HG03159 (cell line): ENCODE data around the gene BACE2.

Source experiments
- ATAC-seq: cut with Tn5 transposase; IDR thresholded peaks from one replicate; pipeline ENCODE4 v1.9.1; 2021; ENCODE audit warnings: mild to moderate bottlenecking, moderate library complexity; ENCODE audit not compliant: unreplicated experiment

The BACE2 gene

DNA sequence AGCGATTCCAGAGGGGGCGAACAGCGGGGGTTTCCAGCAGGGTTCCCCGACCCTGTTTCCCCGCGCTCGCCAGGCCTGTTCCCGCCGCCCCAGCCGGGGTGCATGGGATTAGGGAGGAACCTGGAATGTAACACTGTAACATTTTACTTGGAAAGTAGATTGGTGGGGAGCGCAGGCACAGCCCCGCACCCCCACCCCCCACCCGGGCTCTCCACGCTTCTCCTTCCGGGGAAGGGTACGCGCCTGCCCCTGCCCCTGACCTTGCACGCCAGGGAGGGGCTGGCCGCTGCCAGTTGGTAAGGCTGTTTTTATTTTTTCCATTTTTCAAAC lies 149.1 kb downstream of the BACE2 start:
- ATAC-seq, result no peak

DNA sequence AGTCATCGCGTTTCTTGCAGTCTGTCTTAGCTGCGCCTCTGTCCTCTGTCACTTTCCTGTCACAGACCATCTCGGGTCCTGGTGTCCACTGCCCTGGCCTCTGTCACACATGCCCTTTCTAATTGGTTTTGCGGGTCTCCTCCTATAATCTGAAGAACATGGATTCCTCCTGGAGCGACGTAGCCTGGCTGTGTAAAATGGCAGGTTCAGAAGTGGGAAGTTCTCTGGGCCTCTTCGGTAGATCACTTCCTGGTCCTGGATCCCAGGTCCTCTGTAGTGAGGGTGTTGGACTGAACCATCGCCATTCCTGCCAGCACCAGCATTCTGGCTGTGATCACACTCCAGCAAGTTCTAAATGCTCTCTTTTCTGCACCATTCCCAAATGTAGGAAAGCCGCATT lies 149.5 kb downstream of the BACE2 start:
- no peak for ATAC-seq

DNA sequence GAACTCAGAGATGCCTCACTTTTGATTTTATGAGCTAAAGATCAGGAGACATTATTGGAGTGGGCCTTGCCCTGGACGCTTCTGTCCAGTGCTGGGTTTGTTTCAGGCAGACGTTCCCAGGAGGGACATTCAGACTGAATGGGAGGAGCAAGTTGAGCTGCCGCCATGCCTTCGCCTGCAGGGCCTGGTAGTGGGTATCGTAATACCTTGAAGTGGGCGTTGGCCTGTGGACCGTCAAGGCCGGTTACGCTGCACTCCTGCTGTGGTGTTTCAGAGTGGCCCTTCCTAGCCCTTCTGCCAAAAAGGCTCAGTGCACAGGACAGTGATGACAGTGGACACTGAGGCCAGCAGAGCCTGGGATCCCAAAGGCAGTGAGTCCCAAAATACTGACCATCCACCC lies 150.3 kb downstream of the BACE2 start:
- ATAC-seq, result no peak

DNA sequence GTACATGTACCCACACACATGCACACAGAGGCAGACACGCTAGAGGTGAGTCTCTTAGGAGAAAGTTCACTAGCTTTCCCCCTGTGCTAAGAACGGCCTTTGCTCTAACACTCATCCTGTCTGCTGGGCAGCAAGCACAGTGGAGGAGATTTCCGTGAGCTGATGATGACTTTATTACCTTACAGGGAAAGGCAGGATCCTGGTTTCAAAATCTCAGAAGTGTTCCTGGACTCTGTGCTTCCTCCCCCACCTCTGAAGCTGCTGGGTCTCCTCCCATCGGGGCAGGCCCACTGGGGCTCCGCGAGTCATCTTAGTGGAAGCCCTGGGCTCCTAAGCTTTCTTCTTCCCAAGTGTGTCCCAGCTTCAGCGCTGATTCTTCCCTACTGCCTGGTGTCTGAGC lies 151.3 kb downstream of the BACE2 start:
- ATAC-seq, result no peak

DNA sequence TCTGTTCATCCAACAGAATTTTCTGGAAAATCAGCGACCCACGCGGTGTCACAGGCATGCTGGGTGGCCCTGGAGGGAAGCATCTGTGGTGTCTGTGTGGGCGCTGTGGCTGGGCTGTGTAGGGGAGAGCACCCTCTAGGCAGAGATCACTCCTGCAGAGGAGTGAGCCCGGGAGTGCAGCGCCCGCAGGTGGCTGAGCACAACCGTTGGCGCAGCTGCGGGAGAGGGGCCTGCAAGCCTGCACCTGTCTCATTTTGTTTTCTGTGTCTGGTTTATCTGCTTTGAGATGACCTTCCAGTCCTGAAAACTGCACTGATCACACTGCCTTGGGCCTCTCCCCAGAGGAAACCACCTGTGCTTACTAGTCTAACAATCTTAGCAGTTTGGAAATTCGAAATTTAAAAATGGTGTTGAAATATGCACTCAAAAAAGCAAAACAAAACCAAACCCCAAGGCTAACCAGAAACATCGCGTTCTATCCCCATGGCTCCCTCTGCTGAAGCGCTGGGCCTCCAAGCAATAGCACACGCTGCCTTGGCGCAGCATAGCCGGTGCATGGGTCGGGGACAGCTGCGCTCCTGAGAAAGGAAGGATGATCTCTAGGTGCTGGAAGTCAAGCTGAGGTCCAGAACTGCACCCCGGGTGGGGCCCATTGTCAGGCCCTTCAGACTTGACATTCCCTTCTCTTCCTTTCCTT lies 153.4 kb downstream of the BACE2 start:
- ATAC-seq, result no peak

DNA sequence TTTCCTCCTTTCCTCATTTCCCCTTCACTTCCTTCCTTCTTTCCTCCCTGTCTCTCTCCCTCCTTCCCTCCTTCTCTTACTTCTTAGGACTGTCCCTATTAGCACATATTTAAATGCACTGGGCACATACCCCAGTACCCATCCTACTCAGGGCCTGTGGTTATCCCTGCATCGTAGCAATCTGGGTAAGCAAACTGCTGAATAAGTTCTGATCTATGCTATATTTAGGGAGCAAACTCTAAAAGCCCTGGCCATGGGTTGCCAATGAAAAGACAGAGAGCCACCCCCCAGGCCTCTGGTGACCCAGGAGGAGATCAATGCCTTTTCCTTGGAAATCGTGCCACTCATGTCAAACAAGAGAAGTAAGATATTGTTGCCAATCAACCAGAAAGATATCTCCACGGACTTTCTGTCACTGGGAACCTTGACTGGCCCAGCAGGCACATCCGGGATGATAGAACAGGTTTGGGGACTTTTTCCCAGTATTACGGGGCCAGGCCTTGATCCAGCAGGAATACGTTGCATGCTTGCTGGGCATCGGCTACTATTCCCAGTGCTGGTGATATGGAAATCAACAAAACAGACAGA lies 154.0 kb downstream of the BACE2 start:
- ATAC-seq, result no peak

DNA sequence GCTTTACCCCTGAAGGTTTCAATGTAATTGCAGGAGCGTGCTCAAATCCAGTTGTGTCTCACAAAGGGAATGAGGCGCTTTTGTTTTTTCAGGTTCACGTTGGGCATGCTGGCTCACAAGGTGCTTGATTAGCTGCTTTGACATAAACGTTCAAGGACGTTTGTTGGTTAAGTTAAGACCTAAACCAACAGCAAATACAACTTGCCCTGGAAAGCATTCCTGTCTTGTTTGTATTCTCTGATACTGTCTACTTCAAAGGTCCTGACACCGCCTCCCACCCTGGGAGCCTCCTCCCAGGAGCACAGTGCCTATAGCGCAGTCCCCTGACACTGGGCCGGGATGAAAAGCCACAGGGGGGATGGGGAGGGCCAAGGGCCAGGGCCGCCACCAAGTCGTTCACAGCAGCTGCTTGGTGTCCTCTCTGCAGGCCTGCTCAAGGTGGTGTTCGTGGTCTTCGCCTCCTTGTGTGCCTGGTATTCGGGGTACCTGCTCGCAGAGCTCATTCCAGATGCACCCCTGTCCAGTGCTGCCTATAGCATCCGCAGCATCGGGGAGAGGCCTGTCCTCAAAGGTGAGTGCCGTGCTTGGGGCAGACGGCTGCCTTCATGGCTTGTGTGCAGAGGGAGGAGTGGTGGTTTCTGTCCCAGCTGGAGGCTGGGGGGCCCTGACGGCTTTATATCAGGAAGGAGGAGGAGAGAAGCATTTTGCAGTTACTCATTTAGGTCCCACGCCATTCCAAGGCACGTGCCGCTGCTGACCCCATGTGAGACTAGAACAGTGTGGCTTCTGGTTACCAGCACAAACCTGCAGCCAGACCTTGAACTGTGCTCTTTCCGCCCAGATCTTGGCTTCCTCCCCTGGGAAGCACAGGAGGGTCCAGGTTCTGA lies 154.8 kb downstream of the BACE2 start:
- no peak for ATAC-seq

DNA sequence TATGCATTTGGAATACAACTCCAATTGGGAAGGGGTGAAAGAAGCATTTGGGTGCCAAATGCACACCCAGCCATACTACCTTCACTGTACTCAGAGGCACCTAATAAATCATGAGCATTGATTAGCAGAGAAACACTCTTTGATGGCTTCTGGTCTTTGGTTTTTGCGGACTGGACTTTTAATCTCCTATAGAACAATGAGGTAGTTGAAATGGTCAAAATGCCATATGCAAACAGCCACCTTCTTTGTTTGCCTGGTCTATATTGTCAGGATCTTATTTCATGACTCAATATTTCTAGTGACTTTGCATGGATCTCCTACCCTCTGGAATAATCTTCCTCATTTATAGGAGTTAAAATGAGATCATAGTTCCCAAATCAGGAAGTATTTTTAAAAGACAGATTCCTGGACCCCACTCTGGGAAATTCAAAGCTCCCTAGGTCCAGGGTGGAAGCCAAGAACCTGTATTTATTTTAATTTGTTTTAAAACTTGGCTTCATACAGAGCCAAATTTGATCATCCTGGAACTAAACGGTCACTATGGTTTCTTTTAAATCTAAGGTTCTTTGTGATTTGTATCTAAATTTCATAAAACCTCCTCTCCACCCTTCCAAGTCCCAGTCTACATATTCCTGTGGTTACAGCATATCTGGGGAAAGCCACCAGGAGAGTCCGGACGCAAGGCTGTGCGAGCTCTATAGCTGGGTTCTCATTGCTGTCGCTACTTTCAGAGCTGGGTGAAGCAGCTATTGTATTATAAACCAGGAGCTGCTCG lies 157.4 kb downstream of the BACE2 start:
- ATAC-seq, result no peak

DNA sequence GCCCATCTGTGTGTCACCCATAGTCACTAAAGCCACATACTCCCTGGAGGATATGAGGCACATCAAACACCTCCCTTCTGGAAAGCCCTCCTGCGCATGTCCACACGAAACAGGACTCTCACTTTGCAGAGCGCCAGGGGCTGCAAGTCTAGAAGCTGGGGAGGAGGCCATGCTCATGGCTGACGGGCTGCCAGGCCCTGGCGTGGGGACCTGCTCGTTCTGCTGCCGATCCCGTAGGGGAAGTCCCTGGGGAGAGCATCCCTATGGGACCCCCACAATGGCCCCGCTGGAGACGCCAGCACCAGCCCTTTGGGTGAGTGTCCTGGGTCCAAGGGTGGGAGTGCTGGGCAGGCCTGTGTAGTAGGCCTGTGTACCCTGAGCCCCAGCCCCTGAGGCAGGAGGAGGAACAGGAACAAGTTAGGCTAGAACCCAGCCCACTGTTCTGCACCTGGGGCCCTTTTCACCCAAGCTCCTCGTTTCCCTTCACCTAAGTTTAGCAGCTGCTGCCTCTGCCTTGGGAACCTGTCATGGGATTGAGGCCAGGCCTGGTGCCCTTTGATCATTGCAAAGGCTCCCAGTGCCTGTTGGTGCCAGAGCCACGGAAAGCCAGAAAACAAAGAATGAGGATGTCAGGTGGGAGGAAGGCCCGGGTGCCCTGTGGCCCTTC lies 158.6 kb downstream of the BACE2 start:
- ATAC-seq, result no peak

DNA sequence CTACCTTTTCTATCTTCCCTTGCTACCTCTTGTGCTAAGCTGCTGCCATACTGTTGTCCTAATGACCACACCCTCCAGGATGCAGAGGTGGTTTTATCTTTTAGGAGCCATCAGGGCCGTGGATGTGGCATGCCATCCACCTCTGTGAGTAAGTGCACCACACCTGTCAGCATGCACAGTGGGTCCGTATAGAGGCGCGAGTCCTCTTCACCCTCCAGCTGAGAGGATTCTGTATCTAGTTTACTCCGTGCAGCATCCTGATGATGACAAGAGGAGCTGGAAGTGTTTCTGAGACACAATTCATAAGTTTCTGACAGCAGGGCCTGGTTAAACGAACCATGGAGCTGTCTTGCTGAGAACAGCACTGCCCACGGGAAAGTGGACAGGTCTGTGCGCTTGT lies 159.8 kb downstream of the BACE2 start:
- ATAC-seq, result no peak

DNA sequence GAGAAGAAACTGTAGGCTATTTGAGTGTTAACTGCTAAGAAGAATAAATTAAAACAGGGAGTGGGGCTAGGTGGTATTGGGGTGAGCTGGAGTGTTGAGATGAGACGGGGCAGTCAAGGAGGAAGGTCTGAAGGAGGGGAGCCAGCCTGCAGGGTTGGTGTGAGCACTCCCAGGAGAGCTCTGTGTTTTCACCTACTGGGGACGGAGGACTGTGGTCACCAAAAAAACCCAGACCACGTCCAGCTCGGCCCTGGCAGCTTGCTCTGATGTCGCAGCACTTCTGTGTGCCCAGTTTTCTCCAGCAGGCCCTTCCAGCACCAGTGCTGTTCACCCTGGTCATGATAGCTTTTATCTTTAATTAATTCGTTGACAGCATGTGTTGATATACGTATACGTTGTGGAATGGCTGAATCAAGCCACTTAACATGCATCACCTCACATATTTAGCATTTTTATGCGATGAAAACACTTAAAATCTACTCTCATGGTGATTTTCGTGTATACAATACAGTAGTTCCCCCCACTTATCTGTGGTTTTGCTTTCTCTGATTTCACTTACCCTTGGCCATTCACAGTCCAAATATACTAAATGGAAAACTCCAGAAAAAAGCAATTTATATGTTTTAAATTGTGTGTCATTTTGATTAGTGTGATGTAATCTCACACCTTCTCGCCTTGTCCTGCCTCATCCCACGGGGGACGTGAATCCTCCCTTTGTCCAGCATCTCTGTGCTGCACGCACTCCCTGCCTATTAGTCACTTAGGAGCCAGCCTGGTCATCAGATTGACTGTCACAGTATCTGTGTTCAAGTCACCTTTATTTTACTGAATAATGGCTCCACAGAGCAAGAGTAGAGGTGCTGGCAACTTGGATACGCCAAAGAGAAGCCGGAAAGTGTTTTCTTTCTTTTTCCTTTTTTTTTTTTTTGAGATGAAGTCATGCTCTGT lies 161.0 kb downstream of the BACE2 start:
- no peak for ATAC-seq
